Panc1 (cell line): ENCODE data around the gene NR0B2. TPM values are rescaled to one million over a fixed set of nuclear protein-coding genes. Genes with fewer than 3 reads are reported as not detected.

Experiments used
- ATAC-seq: fragments of 200-7000 bp; cut with Tn5 transposase; 2 replicates; pipeline ENCODE4 v1.9.1; 2020; ENCODE audit warnings: mild to moderate bottlenecking, moderate library complexity
- BruUV-seq: library from RNA; stranded (reverse); fragments of 400-500 nt; replicated peaks from 2 replicates; lab custom pipeline; 2021; lab: Mats Ljungman, UMichigan
- CTCF ChIA-PET: fragments of 300-600 bp; sonication (Branson Sonifier 250); formaldehyde crosslinking; loops from one replicate; lab custom pipeline; 2022; ENCODE audit warnings: antibody characterized with exemption; lab: Charles Lee
- POLR2A ChIA-PET: fragments of 300-600 bp; sonication (Branson Sonifier 250); formaldehyde crosslinking; loops from one replicate; lab custom pipeline; 2022; ENCODE audit warnings: antibody characterized with exemption; lab: Charles Lee
- DNase-seq: peaks from one replicate; pipeline ENCODE4 v3.0.0-alpha.2; 2010; ENCODE audit warnings: low read depth, low spot score
- H3K27ac ChIP-seq: 2 replicates; pipeline ENCODE4 v1.5.1; 2011; ENCODE audit warnings: mild to moderate bottlenecking, low read length, inconsistent platforms
- H3K27me3 ChIP-seq: fragments of 200-500 bp; sonication (Bioruptor generic); 2 replicates; pipeline ENCODE4 v1.6.0; 2014; ENCODE audit warnings: low read length, inconsistent platforms; ENCODE audit not compliant: control insufficient read depth, insufficient read depth
- H3K36me3 ChIP-seq: fragments of 200-500 bp; sonication (Bioruptor generic); 2 replicates; pipeline ENCODE4 v1.5.1; 2014; ENCODE audit warnings: inconsistent platforms, mild to moderate bottlenecking, low read length, moderate library complexity; ENCODE audit not compliant: control insufficient read depth, insufficient read depth
- H3K4me1 ChIP-seq: 2 replicates; pipeline ENCODE4 v1.5.1; 2011; ENCODE audit warnings: inconsistent platforms, mild to moderate bottlenecking, low read length, moderate library complexity; ENCODE audit not compliant: control insufficient read depth, insufficient read depth
- H3K4me3 ChIP-seq, 2 experiments: 2 replicates each; pipeline ENCODE4 v1.5.1; 2011 to 2012; ENCODE audit warnings: low read depth in 2 of 2, low read length in 2 of 2, mild to moderate bottlenecking in 2 of 2, inconsistent platforms in 1 of 2, moderate library complexity in 1 of 2
- H3K9me3 ChIP-seq: fragments of 200-500 bp; sonication (Bioruptor generic); 2 replicates; pipeline ENCODE4 v1.5.1; 2014; ENCODE audit warnings: low read depth, mild to moderate bottlenecking, inconsistent platforms, low read length, moderate library complexity; ENCODE audit not compliant: control insufficient read depth, insufficient read depth
- CTCF ChIP-seq: fragments of 450-650 bp; IDR thresholded peaks from 2 replicates; pipeline ENCODE4 v1.5.1; 2017; ENCODE audit warnings: mild to moderate bottlenecking
- POLR2AphosphoS5 ChIP-seq: IDR thresholded peaks from 2 replicates; pipeline ENCODE4 v1.6.1; 2012; ENCODE audit warnings: mild to moderate bottlenecking, low read depth, low read length, moderate library complexity
- SIN3A ChIP-seq: IDR thresholded peaks from 2 replicates; pipeline ENCODE4 v1.6.1; 2012; ENCODE audit warnings: low read depth, mild to moderate bottlenecking, low read length, moderate library complexity, borderline replicate concordance; ENCODE audit not compliant: insufficient read depth
- TCF7L2 ChIP-seq: IDR thresholded peaks from 2 replicates; pipeline ENCODE4 v1.6.1; 2011; ENCODE audit warnings: mild to moderate bottlenecking, low read depth, low read length, inconsistent platforms
- in situ Hi-C: cut with HindIII; loops from 2 replicates; pipeline ENCODE4 v1.10.0; 2016; ENCODE audit warnings: low sequenced_read_pairs, low pct_unique_long_range_greater_than_20kb
- intact Hi-C: fragments of 100-400 bp; cut with micrococcal nuclease; formaldehyde crosslinking; loops from one replicate; pipeline ENCODE4 v1.10.0; 2022; ENCODE audit not compliant: unreplicated experiment
- total RNA-seq: library from RNA; stranded (reverse); gene quantifications from one replicate; pipeline ENCODE4 v1.2.1, GENCODE V29; 2021; ENCODE audit not compliant: unreplicated experiment
- TF ChIP-seq, protein P1 (sequence below), 2 experiments: IDR thresholded peaks; 2 replicates each; pipeline ENCODE4 v1.6.1; 2011 to 2012; ENCODE audit warnings: low read depth in 2 of 2, control low read depth in 1 of 2, low read length in 1 of 2, mild to moderate bottlenecking in 1 of 2, moderate library complexity in 1 of 2; ENCODE audit not compliant: insufficient read depth in 1 of 2

The NR0B2 gene
- total RNA-seq, 1 experiment from 2014 or later, result 5.2 TPM

DNA sequence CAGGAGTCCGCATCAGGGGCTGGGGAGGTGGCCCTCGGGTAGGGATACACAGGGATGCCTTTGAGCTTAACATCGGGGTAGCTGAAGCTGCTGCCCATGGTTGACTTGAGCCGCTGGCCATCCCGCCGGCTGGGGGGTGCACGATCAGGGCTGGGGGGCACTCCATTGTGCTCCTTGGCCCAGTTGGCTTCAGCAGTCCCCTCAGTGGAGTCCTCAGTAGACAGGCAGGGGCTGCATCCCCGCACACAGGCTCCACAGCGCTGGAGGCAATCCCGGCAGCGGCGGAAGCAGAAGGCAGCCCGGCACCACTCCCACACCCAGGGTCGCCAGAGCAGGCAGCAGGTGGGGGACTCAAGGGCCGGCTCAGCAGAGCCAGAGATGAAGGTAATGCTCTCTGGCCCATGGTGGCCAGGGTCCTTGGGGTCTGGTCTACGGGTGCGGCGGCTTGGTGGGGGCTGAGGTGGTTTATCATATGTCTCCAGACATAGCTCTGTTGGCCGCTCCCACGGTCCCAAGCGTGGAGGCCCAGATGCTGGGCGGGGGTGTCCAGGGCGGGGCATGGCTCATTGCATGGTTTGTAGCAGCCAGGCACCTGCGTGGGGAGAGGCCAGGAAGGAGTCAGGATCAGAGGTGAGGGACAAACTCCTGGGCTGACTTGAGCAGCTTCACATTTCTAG lies 38.2 kb upstream of the NR0B2 start:
- H3K4me3 ChIP-seq, result no peak overlapping the region
- no peak for TF ChIP-seq SIN3A
- no peak for TF ChIP-seq POLR2AphosphoS5
- no peak for TF ChIP-seq TCF7L2
- TF ChIP-seq, protein P1, sequence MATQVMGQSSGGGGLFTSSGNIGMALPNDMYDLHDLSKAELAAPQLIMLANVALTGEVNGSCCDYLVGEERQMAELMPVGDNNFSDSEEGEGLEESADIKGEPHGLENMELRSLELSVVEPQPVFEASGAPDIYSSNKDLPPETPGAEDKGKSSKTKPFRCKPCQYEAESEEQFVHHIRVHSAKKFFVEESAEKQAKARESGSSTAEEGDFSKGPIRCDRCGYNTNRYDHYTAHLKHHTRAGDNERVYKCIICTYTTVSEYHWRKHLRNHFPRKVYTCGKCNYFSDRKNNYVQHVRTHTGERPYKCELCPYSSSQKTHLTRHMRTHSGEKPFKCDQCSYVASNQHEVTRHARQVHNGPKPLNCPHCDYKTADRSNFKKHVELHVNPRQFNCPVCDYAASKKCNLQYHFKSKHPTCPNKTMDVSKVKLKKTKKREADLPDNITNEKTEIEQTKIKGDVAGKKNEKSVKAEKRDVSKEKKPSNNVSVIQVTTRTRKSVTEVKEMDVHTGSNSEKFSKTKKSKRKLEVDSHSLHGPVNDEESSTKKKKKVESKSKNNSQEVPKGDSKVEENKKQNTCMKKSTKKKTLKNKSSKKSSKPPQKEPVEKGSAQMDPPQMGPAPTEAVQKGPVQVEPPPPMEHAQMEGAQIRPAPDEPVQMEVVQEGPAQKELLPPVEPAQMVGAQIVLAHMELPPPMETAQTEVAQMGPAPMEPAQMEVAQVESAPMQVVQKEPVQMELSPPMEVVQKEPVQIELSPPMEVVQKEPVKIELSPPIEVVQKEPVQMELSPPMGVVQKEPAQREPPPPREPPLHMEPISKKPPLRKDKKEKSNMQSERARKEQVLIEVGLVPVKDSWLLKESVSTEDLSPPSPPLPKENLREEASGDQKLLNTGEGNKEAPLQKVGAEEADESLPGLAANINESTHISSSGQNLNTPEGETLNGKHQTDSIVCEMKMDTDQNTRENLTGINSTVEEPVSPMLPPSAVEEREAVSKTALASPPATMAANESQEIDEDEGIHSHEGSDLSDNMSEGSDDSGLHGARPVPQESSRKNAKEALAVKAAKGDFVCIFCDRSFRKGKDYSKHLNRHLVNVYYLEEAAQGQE (IDR thresholded peaks at IDR 0.05; ENCODE audit: insufficient read depth in 1 of 2, low read depth in 2 of 2, low read length in 1 of 2), result no peak
- TF ChIP-seq CTCF, result no peak
- peaks cover 7% of the 10 kb centered on the region; the same call in 1 of the 2 replicates for H3K4me1 ChIP-seq
- BruUV-seq, result no TSS peak
- H3K27me3 ChIP-seq, result no peaks in the 10 kb centered on the region
- CTCF ChIA-PET, result no interaction called here
- peaks cover 6% of the 10 kb centered on the region; the same call in 1 of the 2 replicates for H3K9me3 ChIP-seq
- POLR2A ChIA-PET, result no interaction called here
- H3K36me3 ChIP-seq, result no peaks in the 10 kb centered on the region
- intact Hi-C loops, result no loop called here
- no peak overlapping the region for H3K27ac ChIP-seq
- in situ Hi-C loops, result no loop called here
- ATAC-seq (no peak), DNase-seq (no peak)

- no peak for ATAC-seq
- peaks cover 4% of the 10 kb centered on the region; the same call in 1 of the 2 replicates for H3K9me3 ChIP-seq
- CTCF ChIA-PET, result no interaction called here
- in situ Hi-C loops (no loop called here), intact Hi-C loops (no loop called here)
- H3K36me3 ChIP-seq, result no peaks in the 10 kb centered on the region
- no peaks in the 10 kb centered on the region for H3K27me3 ChIP-seq
- DNase-seq, result no peak
- TF ChIP-seq POLR2AphosphoS5 (no peak), SIN3A (no peak), TCF7L2 (no peak), CTCF (no peak)
- TF ChIP-seq, protein P1 (IDR thresholded peaks at IDR 0.05; ENCODE audit: insufficient read depth in 1 of 2, low read depth in 2 of 2, low read length in 1 of 2), result no peak
- no TSS peak for BruUV-seq
- POLR2A ChIA-PET, result no interaction called here
- H3K4me1 ChIP-seq, result peaks cover 7% of the 10 kb centered on the region; the same call in 1 of the 2 replicates
- no peak overlapping the region for H3K4me3 ChIP-seq
- no peak overlapping the region for H3K27ac ChIP-seq
Observed at GRCh38 chr1:26951216-26951615, 37.4 kb upstream of the NR0B2 start.
